Activated gamma-delta T cell treated with anti-CD3 and anti-CD28 coated beads, Interleukin-2, amount 50 U/mL, for 16 hours (primary cell): ENCODE data around the gene CEP164.

Experiments used
- DNase-seq: peaks from one replicate; pipeline ENCODE4 v3.0.0-alpha.2; 2020; ENCODE audit warnings: low read depth

CEP164 gene

GRCh38 chr11:117462864-117463247 is 135.2 kb downstream of the CEP164 start:
- DNase-seq: no peak
